ENCODE data around the gene RAB27A. TPM values are rescaled to one million over a fixed set of nuclear protein-coding genes. Genes with fewer than 3 reads are reported as not detected.

Gene RAB27A
- total RNA-seq, 1 donor from 2014 or later = 4.6 TPM

GRCh38 chr15:55241891-55242290, 47.7 kb downstream of the RAB27A start:
- DNase-seq (ENCODE audit: low read depth) = no peak
- no peak overlapping the region for H3K4me3 ChIP-seq (ENCODE audit: low read depth, low read length)
- TF ChIP-seq, protein P1, sequence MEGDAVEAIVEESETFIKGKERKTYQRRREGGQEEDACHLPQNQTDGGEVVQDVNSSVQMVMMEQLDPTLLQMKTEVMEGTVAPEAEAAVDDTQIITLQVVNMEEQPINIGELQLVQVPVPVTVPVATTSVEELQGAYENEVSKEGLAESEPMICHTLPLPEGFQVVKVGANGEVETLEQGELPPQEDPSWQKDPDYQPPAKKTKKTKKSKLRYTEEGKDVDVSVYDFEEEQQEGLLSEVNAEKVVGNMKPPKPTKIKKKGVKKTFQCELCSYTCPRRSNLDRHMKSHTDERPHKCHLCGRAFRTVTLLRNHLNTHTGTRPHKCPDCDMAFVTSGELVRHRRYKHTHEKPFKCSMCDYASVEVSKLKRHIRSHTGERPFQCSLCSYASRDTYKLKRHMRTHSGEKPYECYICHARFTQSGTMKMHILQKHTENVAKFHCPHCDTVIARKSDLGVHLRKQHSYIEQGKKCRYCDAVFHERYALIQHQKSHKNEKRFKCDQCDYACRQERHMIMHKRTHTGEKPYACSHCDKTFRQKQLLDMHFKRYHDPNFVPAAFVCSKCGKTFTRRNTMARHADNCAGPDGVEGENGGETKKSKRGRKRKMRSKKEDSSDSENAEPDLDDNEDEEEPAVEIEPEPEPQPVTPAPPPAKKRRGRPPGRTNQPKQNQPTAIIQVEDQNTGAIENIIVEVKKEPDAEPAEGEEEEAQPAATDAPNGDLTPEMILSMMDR (conservative IDR thresholded peaks at IDR 0.05; ENCODE audit: low read depth, low read length) = no peak

GRCh38 chr15:55241186-55241585, 48.4 kb downstream of the RAB27A start:
- TF ChIP-seq, protein P1 (conservative IDR thresholded peaks at IDR 0.05; ENCODE audit: low read depth, low read length) = no peak
- no peak overlapping the region for H3K4me3 ChIP-seq (ENCODE audit: low read depth, low read length)
- no peak for DNase-seq (ENCODE audit: low read depth)

GRCh38 chr15:55240125-55240760, 49.4 kb downstream of the RAB27A start:
- no peak for DNase-seq (ENCODE audit: low read depth)
- H3K4me3 ChIP-seq (ENCODE audit: low read depth, low read length) = no peak overlapping the region
- TF ChIP-seq, protein P1 (conservative IDR thresholded peaks at IDR 0.05; ENCODE audit: low read depth, low read length) = no peak

DNA sequence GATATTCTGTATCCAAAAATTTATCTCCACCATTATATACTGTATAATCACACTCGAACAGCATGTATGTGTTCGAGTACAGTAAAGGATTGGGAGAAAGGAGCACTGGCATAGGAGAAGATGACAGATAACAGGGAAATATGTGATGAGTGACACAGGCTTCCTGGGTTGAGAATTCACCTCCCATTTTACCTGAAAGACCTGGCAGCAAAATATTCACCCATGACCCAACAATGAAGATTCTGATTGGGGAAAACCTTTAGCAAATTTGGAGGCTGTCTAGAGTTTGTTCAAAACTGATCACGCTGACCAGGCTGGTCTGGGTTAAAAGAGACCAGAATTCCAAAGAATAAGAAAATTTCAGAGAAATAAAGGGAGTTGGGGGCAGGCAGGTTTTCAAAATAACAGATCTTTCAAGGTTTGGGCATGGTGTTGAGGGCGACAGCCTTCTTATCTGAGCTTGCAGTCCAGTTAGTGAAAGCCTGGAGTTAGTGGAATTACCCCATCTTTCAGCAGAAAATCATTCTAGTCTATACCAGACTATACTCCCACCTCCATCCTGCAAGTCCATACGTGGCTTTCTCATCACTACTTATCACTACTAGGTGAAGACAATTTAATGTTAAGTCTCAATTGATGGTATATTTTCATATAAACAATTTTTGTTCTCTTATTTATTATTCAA, 50.0 kb downstream of the RAB27A start:
- H3K4me3 ChIP-seq (ENCODE audit: low read depth, low read length) = no peak overlapping the region

DNA sequence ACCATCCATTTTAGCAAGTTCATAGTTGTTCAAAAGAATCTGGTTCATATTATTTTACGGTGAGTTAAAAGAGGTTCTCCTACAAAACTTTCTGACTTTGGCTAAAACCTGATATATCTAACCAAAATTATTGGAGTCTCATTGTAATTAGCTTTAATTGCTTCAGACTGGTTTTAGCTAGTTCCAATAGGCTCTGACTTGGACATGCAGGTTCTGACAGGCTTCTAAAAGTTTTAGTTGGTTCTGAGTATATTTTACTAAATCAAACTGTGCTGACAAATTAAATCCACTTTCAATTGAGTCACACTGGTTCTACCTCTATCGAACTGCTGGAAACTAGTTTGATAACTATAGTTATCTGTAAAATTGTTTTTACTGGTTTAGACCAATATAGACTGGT, 50.7 kb downstream of the RAB27A start:
- no peak overlapping the region for H3K4me3 ChIP-seq (ENCODE audit: low read depth, low read length)
- DNase-seq (ENCODE audit: low read depth) = no peak
- TF ChIP-seq, protein P1 (conservative IDR thresholded peaks at IDR 0.05; ENCODE audit: low read depth, low read length) = no peak

More for the DNA sequence above, 50.0 kb downstream of the RAB27A start:
- TF ChIP-seq, protein P1 (conservative IDR thresholded peaks at IDR 0.05; ENCODE audit: low read depth, low read length) = no peak
- DNase-seq (ENCODE audit: low read depth) = no peak

DNA sequence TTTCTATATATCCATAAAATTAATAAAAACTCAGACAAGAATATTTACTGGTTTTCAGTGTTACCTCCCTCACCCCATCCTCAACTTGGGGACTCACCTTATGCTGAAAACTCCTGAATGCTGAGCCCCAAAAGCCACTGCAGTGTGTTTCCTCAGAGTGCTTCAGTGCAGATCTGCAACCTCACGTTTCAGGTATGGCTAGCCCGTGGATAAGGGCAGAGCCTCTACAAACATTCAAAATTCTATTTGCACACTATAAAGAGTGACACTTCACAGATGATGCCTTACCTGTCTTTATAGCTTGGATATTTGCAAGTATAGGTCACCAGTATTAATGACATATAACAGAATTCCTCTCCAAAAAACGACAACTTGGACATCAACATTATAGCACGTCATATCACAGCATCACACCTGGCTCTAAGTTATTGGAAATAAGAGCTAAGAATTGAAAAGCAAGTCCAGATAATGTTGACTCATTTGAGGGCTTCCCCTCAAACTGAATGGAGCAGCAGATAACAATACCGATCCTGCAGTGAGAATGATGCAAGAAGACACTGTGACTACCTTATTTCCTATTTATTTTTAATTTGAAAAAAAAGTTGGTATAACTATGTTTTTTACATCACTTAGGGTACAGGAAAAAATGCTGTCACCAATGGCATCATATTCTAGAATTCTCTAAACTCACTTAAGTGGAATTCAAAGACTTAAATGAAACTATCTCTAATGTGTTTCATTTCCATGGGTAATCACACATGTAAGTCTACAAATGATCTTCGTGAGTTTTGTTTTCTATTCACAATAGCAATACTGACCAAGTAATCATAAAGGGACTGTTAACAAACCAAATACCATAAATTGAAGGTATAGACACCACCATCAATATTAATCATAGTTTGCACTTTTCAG, 52.1 kb downstream of the RAB27A start:
- DNase-seq (ENCODE audit: low read depth) = no peak
- TF ChIP-seq, protein P1 (conservative IDR thresholded peaks at IDR 0.05; ENCODE audit: low read depth, low read length) = no peak
- H3K4me3 ChIP-seq (ENCODE audit: low read depth, low read length) = no peak overlapping the region

Measured in epithelial cell of proximal tubule (primary cell).